ENCODE results near the gene LMBR1L. TPM values are rescaled to one million over a fixed set of nuclear protein-coding genes. Genes with fewer than 3 reads are reported as not detected.
"Not testable (repeated sequence)": the region's sequence is repeated elsewhere in the genome, so short reads cannot be mapped to it uniquely, and the experiment has no call there.

Gene LMBR1L
- polyA plus RNA-seq, 1 donor from 2014 or later, result 37.3 TPM

DNA sequence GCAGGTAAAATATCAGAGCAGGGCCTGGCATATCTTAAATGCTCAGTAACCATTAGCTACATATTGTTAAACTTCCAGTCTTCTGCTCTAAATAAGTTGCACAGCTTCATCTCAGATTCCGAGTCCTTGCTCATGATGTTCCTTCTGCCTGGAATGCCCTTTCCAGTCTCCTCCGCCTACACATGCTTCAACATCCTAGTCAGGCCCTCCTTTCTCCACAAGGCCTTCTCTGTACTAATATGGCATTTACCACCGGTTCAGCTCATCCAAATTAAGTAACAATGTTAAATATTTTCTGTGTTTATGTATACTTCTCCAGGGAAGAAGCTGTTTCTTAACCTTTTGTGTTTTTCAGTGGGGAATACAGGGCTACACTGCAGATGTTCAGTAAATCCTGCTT lies 24.5 kb downstream of the LMBR1L start:
- H3K4me3 Mint-ChIP-seq, result no peak overlapping the region

GRCh38 chr12:49084438-49084837 lies 26.2 kb downstream of the LMBR1L start:
- H3K4me3 Mint-ChIP-seq, result no peak overlapping the region

More for the DNA sequence above, 24.5 kb downstream of the LMBR1L start:
- Mint-ChIP-seq H3K27ac (no peak overlapping the region), H3K9me3 (no peaks in the 10 kb centered on the region), H3K4me1 (peaks cover 12 to 18% (median 17%) of the 10 kb centered on the region in 3 donors), H3K27me3 (peaks cover 21% of the 10 kb centered on the region), H3K36me3 (no peaks in the 10 kb centered on the region)

DNA sequence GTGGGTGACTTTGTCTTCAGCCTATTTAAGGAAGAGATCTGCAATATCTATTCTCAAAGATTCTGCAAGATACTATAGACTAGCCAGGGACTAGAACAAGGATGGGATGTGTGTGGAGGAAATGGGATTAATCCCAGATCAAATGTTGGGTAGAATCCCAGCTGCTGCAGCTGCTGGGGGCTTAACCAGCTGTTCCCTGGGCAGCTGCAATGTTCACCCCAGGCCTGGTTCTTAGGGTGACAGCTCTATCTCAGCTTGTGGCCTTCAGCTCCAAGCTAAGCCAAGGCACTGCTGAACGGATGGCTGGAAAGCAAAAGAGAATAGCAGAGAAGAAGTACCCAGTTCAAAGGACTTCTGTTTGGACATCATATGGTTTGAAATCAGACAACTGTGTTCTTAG lies 30.9 kb downstream of the LMBR1L start:
- H3K4me1 Mint-ChIP-seq, result no peaks in the 10 kb centered on the region
- H3K9me3 Mint-ChIP-seq, result no peaks in the 10 kb centered on the region
- H3K27ac Mint-ChIP-seq, result no peak overlapping the region
- peaks cover 2% of the 10 kb centered on the region for H3K27me3 Mint-ChIP-seq
- no peaks in the 10 kb centered on the region for H3K36me3 Mint-ChIP-seq
- H3K4me3 Mint-ChIP-seq, result no peak overlapping the region

More at GRCh38 chr12:49084438-49084837, 26.2 kb downstream of the LMBR1L start:
- Mint-ChIP-seq H3K27me3 (peaks cover 9% of the 10 kb centered on the region), H3K36me3 (no peaks in the 10 kb centered on the region), H3K27ac (no peak overlapping the region), H3K4me1 (peaks cover 5 to 9% (median 7%) of the 10 kb centered on the region in 3 donors), H3K9me3 (no peaks in the 10 kb centered on the region)

- H3K4me1 Mint-ChIP-seq, result peaks cover 9 to 16% (median 10%) of the 10 kb centered on the region in 3 donors
- H3K9me3 Mint-ChIP-seq, result no peaks in the 10 kb centered on the region
- H3K27ac Mint-ChIP-seq, result no peak overlapping the region
- H3K36me3 Mint-ChIP-seq, result no peaks in the 10 kb centered on the region
- H3K4me3 Mint-ChIP-seq, result peak overlapping the region in 3 of 4 donors; percentile 4 to 33 (median 6)
- no peaks in the 10 kb centered on the region for H3K27me3 Mint-ChIP-seq
Observed at GRCh38 chr12:49070971-49071370, 39.7 kb downstream of the LMBR1L start.

DNA sequence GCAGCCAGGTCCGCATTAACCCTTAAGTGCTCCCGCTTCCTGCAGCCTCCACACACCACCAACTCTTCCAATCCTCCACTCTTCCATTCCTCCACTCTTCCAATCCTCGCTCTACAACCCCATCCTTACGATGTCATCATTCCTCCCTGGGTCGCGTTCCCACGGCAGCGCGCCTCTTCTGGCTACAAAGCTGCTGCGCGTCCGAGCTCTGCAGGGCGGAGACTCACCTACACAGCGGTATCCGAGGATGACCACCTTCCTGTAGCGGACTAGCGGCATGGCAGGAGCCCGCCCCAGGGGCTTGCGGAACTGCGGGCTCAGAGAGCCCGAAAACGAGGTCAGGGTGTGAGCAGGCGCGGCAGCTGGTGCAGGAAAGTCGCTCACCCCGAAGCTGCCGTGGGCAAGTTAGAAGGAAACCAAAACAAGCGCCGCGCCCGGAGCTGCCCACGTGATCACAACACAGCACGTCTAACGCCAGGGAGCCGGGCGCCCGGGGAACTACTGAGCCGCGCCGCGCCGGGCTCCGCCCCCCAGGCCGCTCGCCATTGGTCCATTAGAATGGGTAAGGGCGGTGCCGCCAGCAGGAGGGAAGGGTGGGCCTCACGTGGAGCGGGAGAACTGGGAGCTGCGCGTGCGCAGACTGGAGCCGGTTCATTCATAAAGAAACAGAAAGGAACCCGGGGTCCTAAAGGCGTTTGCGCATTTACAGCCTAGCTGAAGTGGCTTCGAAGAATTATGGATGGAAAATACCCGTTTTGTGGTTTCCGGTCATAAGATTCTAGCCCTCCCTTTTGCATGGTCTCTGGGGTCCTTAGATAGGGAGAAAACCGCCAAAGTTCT lies 40.9 kb downstream of the LMBR1L start, which contains the start of gene RHEBL1:
TSS of gene RHEBL1 (minus strand) at position 473 of the 840 bp plus-strand sequence. CDS start at position 279, 194 bp downstream.
- H3K4me1 Mint-ChIP-seq, result peaks cover 9 to 16% (median 10%) of the 10 kb centered on the region in 3 donors
- H3K36me3 Mint-ChIP-seq, result no peaks in the 10 kb centered on the region
- H3K27me3 Mint-ChIP-seq, result no peaks in the 10 kb centered on the region
- H3K27ac Mint-ChIP-seq, result peak within 1 kb of the TSS; percentile 90 to 97 (median 94)
- peak within 1 kb of the TSS; percentile 96 to 99 (median 98) for H3K4me3 Mint-ChIP-seq
- H3K9me3 Mint-ChIP-seq, result no peaks in the 10 kb centered on the region

DNA sequence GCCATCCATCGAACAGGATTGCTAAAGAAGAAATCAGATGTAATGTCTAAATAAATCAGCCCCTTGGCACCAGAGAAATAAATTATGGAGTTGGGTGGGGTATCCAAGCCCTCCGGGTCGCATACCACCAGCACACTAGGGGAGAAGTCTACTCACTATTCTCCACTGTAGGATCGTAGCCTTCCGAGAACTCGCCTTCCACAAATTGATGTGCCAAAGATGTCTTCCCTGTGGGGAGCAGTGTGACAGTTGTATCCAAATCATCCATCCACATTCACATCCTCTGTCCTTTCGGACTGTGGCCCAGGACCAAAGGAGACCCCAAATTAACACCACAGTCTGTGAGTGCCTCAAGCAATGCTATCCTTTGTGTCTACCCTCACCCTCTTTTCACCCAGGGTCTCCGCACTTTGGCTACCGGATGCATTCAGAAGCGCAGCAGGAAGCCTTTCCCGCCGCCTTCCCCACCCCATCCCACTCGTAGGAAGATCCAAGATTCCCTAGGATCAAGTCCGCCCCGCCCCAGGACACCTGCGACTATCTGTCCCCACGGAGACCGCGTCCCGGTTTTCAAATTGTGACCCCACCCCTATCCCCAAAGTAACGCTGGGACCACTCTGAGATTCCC lies 41.7 kb downstream of the LMBR1L start:
- peak overlapping the region; percentile 96 to 99 (median 98) for H3K4me3 Mint-ChIP-seq
- H3K9me3 Mint-ChIP-seq, result no peaks in the 10 kb centered on the region
- peaks cover under 1% of the 10 kb centered on the region for H3K36me3 Mint-ChIP-seq
- peaks cover 11 to 17% (median 12%) of the 10 kb centered on the region in 3 donors for H3K4me1 Mint-ChIP-seq
- no peaks in the 10 kb centered on the region for H3K27me3 Mint-ChIP-seq
- peak overlapping the region in 2 of 3 donors; percentile 90 to 94 for H3K27ac Mint-ChIP-seq

GRCh38 chr12:49066120-49066519 lies 44.5 kb downstream of the LMBR1L start:
- H3K4me1 Mint-ChIP-seq, result peaks cover 18 to 25% (median 22%) of the 10 kb centered on the region in 3 donors
- H3K9me3 Mint-ChIP-seq, result no peaks in the 10 kb centered on the region
- H3K27me3 Mint-ChIP-seq, result no peaks in the 10 kb centered on the region
- H3K27ac Mint-ChIP-seq, result peak overlapping the region in 2 of 3 donors; percentile 6 to 86
- peak overlapping the region in 1 of 4 donors; percentile 54 for H3K4me3 Mint-ChIP-seq
- peaks cover 2% of the 10 kb centered on the region for H3K36me3 Mint-ChIP-seq

DNA sequence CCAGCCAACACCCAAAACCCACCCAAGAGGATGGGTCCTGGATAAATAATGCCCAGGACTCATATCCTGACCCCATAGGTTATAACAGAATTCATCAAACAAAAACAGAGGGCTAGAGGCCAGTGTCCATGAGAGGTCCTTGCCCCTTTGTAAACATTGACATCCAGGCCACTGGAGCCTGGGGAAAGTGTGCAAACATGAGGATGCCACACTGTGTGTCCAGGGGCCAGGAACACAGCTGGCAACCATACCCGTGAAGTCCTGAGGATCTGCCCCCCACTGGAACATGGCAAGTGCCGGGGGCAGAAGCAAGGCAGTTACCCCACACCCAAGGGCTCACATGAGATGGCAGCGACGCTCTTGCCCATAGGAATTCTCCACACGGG lies 45.9 kb downstream of the LMBR1L start:
- no peak overlapping the region for H3K27ac Mint-ChIP-seq
- H3K9me3 Mint-ChIP-seq, result no peaks in the 10 kb centered on the region
- no peaks in the 10 kb centered on the region for H3K27me3 Mint-ChIP-seq
- H3K4me3 Mint-ChIP-seq, result peak overlapping the region in 2 of 4 donors; percentile 62 to 72
- peaks cover 13 to 21% (median 19%) of the 10 kb centered on the region in 3 donors for H3K4me1 Mint-ChIP-seq
- peaks cover 2% of the 10 kb centered on the region for H3K36me3 Mint-ChIP-seq

- Mint-ChIP-seq H3K4me1 (peaks cover 30 to 34% (median 31%) of the 10 kb centered on the region in 3 donors), H3K4me3 (peak overlapping the region in 3 of 4 donors; percentile 56 to 99 (median 95)), H3K27ac (peak overlapping the region in 1 of 3 donors; percentile 85)
- H3K36me3 Mint-ChIP-seq, H3K9me3 Mint-ChIP-seq, H3K27me3 Mint-ChIP-seq: not testable (repeated sequence)
Observed at GRCh38 chr12:49061916-49062315, 48.7 kb downstream of the LMBR1L start.

GRCh38 chr12:49061157-49061650 lies 49.4 kb downstream of the LMBR1L start:
- Mint-ChIP-seq H3K9me3 (no peaks in the 10 kb centered on the region), H3K36me3 (peaks cover 2% of the 10 kb centered on the region), H3K4me3 (peak overlapping the region; percentile 95 to 99 (median 98)), H3K4me1 (peaks cover 37 to 41% (median 39%) of the 10 kb centered on the region in 3 donors), H3K27ac (peak overlapping the region; percentile 85 to 99 (median 99)), H3K27me3 (no peaks in the 10 kb centered on the region)

DNA sequence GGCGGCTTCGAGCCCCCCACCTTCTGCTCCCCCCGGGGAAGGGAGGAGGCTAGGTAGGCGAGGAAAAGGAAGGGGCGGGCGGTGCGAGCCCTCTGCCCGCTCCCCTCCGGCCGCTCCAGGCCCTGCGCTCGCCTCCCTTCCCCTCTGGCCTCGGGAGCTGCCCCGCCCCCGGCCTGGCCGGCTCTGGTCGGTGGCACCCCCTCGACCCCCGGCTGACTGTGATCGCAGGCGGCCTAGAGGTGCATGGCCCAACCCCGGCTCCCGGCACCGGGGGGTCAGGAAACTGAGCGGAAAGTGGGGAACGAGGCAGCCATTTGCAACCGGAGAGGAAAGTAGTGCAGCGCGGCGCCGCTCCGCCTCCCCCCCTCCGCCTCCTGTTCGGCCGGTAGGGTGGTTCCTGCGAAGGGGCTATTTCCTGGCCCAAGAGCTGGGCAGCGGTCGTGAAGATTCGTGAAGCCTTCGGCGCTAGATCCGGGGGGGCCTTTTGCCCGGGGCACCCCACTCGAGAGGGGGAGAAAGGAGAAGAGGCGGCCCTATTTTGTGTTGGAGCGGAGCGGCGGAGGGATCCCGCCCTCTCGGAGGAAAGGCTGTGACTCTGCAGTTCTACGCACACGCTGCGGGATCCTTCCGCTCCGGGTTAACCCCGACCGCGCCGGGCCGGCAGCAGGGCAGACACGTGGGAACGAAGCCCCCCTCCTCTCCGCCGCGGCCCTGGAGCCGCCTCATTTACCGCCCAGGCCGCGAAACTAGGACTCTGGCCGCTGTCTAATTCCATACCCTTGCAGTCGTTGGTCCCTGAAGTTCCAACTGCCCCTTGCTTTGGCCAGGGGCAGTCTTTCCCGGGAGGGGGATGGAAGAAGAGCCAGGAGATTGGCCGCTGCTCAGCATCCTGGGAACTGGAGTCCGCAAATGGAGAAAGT lies 50.1 kb downstream of the LMBR1L start, which contains the start of gene KMT2D:
TSS of gene KMT2D (minus strand) at position 558 of the 920 bp plus-strand sequence. CDS start 5,470 bp downstream, outside the sequence.
- H3K4me3 Mint-ChIP-seq, result peak within 1 kb of the TSS; percentile 95 to 99 (median 98)
- peak within 1 kb of the TSS; percentile 85 to 99 (median 99) for H3K27ac Mint-ChIP-seq
- no peaks in the 10 kb centered on the region for H3K9me3 Mint-ChIP-seq
- peaks cover 2% of the 10 kb centered on the region for H3K36me3 Mint-ChIP-seq
- H3K4me1 Mint-ChIP-seq, result peaks cover 44 to 48% (median 45%) of the 10 kb centered on the region in 3 donors
- peaks cover 2% of the 10 kb centered on the region for H3K27me3 Mint-ChIP-seq

- Mint-ChIP-seq H3K36me3 (peaks cover 2% of the 10 kb centered on the region), H3K4me3 (peak overlapping the region; percentile 47 to 97 (median 94)), H3K4me1 (peaks cover 52 to 53% (median 52%) of the 10 kb centered on the region in 3 donors), H3K9me3 (no peaks in the 10 kb centered on the region), H3K27me3 (peaks cover 2% of the 10 kb centered on the region), H3K27ac (peak overlapping the region; percentile 30 to 98 (median 92))
Observed at GRCh38 chr12:49059299-49060171, 51.1 kb downstream of the LMBR1L start.

DNA sequence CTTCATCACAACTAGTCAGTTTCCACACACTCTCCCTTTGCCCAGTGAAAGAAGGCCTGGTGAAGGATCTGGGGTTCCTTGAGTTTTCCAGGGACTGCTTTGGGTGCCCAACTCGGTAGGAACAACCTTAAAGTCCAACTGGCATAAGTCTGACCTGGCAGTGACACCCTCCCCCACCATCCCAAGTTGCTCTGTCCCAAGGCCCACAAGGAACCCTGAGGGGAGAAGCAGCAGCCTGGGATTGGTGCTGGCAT lies 51.7 kb downstream of the LMBR1L start:
- H3K27ac Mint-ChIP-seq, result peak overlapping the region; percentile 30 to 98 (median 92)
- no peaks in the 10 kb centered on the region for H3K9me3 Mint-ChIP-seq
- peak overlapping the region; percentile 47 to 97 (median 94) for H3K4me3 Mint-ChIP-seq
- peaks cover 2% of the 10 kb centered on the region for H3K27me3 Mint-ChIP-seq
- peaks cover under 1% of the 10 kb centered on the region for H3K36me3 Mint-ChIP-seq
- peaks cover 50 to 52% (median 50%) of the 10 kb centered on the region in 3 donors for H3K4me1 Mint-ChIP-seq

Data from IgD-negative memory B cell (primary cell).